Measurements from ENCODE around the gene ZDHHC3. TPM values are rescaled to one million over a fixed set of nuclear protein-coding genes. Genes with fewer than 3 reads are reported as not detected.

ZDHHC3 gene
- total RNA-seq, 4 donors from 2014 or later = 77.2 to 127 (median 111) TPM

DNA sequence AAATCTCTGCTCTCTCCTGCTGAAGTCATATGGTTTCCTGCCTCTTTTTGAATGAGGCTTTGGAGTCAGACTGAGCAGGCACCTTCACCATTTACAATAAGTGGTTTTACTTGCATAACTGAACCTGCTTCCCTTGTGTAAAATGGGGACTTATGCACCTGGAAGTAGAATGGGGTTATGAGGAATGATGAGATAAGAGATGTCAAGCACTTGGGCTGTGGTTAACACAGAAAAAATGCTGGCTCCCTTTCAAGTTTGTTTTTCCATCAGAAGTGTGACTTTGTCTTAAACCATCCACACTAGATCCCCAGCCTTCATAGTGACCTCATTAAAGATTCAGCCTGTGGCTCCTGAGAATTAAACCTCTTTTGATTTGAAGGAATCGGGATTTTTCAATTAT lies 5.2 kb upstream of the ZDHHC3 start:
- TF ChIP-seq CTCF (IDR thresholded peaks at IDR 0.05; ENCODE audit: low read depth) = no peak

DNA sequence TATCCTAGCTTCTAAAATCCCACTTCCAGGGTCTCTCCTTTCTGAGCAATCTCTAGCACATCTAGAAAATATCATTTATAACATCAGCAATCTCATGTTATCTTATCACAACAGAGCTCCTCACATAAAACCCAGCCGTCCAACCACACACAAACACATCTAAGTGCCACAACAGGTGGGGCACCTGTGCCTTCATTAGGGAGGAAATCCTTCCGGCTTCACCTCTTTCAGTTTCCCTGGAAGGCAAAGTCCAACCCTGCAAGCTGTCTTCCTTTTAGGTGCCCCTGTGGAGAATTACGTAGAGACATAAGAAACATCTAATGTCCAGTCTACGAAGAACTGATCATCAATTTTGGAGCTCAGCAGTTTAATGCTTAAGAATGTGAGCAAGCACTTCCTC lies 1.6 kb downstream of the ZDHHC3 start:
- TF ChIP-seq CTCF (IDR thresholded peaks at IDR 0.05; ENCODE audit: low read depth) = no peak

DNA sequence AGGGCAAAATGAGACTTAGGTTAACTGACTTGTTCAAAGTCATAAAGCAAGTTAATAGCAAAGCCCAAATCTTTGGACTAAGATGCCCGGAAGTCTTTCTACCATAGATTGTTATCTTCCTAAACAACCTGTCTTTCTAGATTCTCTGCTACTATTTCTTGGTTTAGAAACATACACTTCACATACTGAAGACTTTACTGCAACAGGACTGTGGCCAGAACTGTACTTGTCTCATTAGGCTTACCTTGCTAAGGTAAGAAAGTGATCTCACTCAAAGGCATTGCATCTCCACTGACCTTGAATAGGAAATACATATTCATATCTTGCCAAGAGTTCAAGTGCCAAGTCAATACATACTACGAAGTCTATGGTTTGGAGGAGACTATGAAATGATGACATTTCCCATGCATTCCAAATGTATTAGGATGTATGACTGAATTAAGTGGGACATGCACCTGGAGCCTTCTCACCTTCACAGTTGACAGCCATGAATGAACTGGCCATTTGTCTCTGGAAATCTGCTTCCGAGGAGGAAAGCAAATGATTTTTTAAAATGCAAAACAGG lies 5.0 kb downstream of the ZDHHC3 start:
- no peak for TF ChIP-seq CTCF (IDR thresholded peaks at IDR 0.05; ENCODE audit: low read depth)

- TF ChIP-seq CTCF (IDR thresholded peaks at IDR 0.05; ENCODE audit: low read depth) = no peak
Observed at GRCh38 chr3:44969828-44970179, 6.2 kb downstream of the ZDHHC3 start.

GRCh38 chr3:44969154-44969827 lies 6.7 kb downstream of the ZDHHC3 start:
- no peak for TF ChIP-seq CTCF (IDR thresholded peaks at IDR 0.05; ENCODE audit: low read depth)

GRCh38 chr3:44968447-44968858 lies 7.5 kb downstream of the ZDHHC3 start:
- TF ChIP-seq CTCF (IDR thresholded peaks at IDR 0.05; ENCODE audit: low read depth) = no peak

GRCh38 chr3:44966795-44967278 lies 9.1 kb downstream of the ZDHHC3 start:
- no peak for TF ChIP-seq CTCF (IDR thresholded peaks at IDR 0.05; ENCODE audit: low read depth)

Data from subcutaneous adipose tissue (tissue), 4 donors.